H1 (cell line): ENCODE measurements around the gene GOSR1. TPM values are rescaled to one million over a fixed set of nuclear protein-coding genes. Genes with fewer than 3 reads are reported as not detected.

Experiments used
- CTCF ChIA-PET: fragments of 300-600 bp; sonication (Branson Sonifier 250); formaldehyde crosslinking; loops from one replicate; lab custom pipeline; 2021; ENCODE audit not compliant: partially characterized antibody; lab: Charles Lee
- POLR2A ChIA-PET: fragments of 300-600 bp; sonication (Branson Sonifier 250); formaldehyde crosslinking; loops from one replicate; lab custom pipeline; 2021; ENCODE audit warnings: inconsistent platforms; ENCODE audit not compliant: partially characterized antibody; lab: Charles Lee
- DNase-seq, 2 experiments: peaks; one replicate each; pipeline versions ENCODE4 v3.0.0 to v3.0.0-alpha.2; 2010 to 2022; ENCODE audit warnings: low spot score in 2 of 2, low read depth in 1 of 2, mixed read lengths in 1 of 2
- FAIRE-seq: peaks from 2 replicates; lab custom pipeline; 2011; peaks lifted over from hg19 to GRCh38; lab: Jason Lieb, UNC
- H2AFZ ChIP-seq: 2 replicates; pipeline ENCODE4 v1.8.1; 2012; ENCODE audit warnings: low read length, inconsistent platforms
- H2AK5ac ChIP-seq: 2 replicates; pipeline ENCODE4 v1.6.1; 2013; ENCODE audit warnings: low read depth, low read length
- H2BK120ac ChIP-seq: replicated peaks from 2 replicates; pipeline ENCODE3; 2013; ENCODE audit warnings: low read depth, low read length, inconsistent platforms
- H2BK12ac ChIP-seq: 2 replicates; pipeline ENCODE4 v1.6.1; 2013; ENCODE audit warnings: low read depth, low read length
- H2BK15ac ChIP-seq: 2 replicates; pipeline ENCODE4 v1.6.1; 2013; ENCODE audit warnings: low read length
- H2BK20ac ChIP-seq: 2 replicates; pipeline ENCODE4 v1.6.1; 2013; ENCODE audit warnings: low read length
- H2BK5ac ChIP-seq: 2 replicates; pipeline ENCODE4 v1.6.1; 2013; ENCODE audit warnings: low read depth, low read length
- H3K14ac ChIP-seq: 2 replicates; pipeline ENCODE4 v1.6.1; 2013; ENCODE audit warnings: inconsistent platforms; ENCODE audit not compliant: insufficient read length
- H3K18ac ChIP-seq: 2 replicates; pipeline ENCODE4 v1.6.1; 2013; ENCODE audit warnings: low read length; ENCODE audit errors: extremely low read depth
- H3K23ac ChIP-seq: 2 replicates; pipeline ENCODE4 v1.6.1; 2013; ENCODE audit warnings: inconsistent platforms; ENCODE audit not compliant: insufficient read length
- H3K23me2 ChIP-seq: 2 replicates; pipeline ENCODE4 v1.6.1; 2013; ENCODE audit warnings: low read depth, low read length
- H3K27ac ChIP-seq: 2 replicates; pipeline ENCODE4 v1.6.1; 2011; ENCODE audit warnings: low read depth, low read length, inconsistent platforms
- H3K27me3 ChIP-seq, 4 experiments: replicated peaks in 1 of 4; 1 replicate in 1 of 4; 2 replicates in 3 of 4; pipeline versions ENCODE4 v1.6.1 to v1.8.1; 2011 to 2013; ENCODE audit warnings: low read length in 3 of 4, mild to moderate bottlenecking in 3 of 4, inconsistent platforms in 2 of 4, mixed read lengths in 2 of 4, moderate library complexity in 1 of 4; ENCODE audit not compliant: control insufficient read depth in 3 of 4, insufficient read depth in 3 of 4; ENCODE audit errors: extremely low read depth in 1 of 4
- H3K36me3 ChIP-seq, 4 experiments: 2 replicates each; pipeline versions ENCODE4 v1.6.1 to v1.8.1; 2011 to 2013; ENCODE audit warnings: mild to moderate bottlenecking in 4 of 4, low read length in 3 of 4, moderate library complexity in 2 of 4, control low read depth in 1 of 4, inconsistent platforms in 1 of 4; ENCODE audit not compliant: insufficient read depth in 4 of 4, control insufficient read depth in 2 of 4
- H3K4ac ChIP-seq: replicated peaks from 2 replicates; pipeline ENCODE3; 2013; ENCODE audit warnings: low read length, low read depth, mixed read lengths, inconsistent platforms; ENCODE audit not compliant: insufficient read length
- H3K4me1 ChIP-seq, 4 experiments: replicated peaks in 1 of 4; 1 replicate in 1 of 4; 2 replicates in 3 of 4; pipeline versions ENCODE4 v1.6.1 to v1.8.1; 2011 to 2013; ENCODE audit warnings: low read length in 3 of 4, inconsistent platforms in 2 of 4, mixed read lengths in 1 of 4; ENCODE audit not compliant: insufficient read depth in 4 of 4, control insufficient read depth in 3 of 4
- H3K4me2 ChIP-seq, 2 experiments: 2 replicates each; pipeline versions ENCODE4 v1.6.1 to v1.8.1; 2011 to 2013; ENCODE audit warnings: low read depth in 2 of 2, low read length in 2 of 2, control low read depth in 1 of 2, inconsistent platforms in 1 of 2, mild to moderate bottlenecking in 1 of 2; ENCODE audit not compliant: insufficient read depth in 1 of 2
- H3K4me3 ChIP-seq, 4 experiments: fragments of 200-600, 300-600 bp in 1 of 4; sonication (generic), shearing (Covaris generic), sonication (Bioruptor Twin) in 1 of 4; 2 replicates each; pipeline versions ENCODE4 v1.5.1 to v1.8.1; 2011 to 2016; ENCODE audit warnings: low read length in 4 of 4, low read depth in 3 of 4, control low read depth in 2 of 4, inconsistent platforms in 2 of 4, mild to moderate bottlenecking in 2 of 4, mixed read lengths in 1 of 4, moderate library complexity in 1 of 4; ENCODE audit not compliant: insufficient read depth in 2 of 4; ENCODE audit errors: extremely low read depth in 1 of 4
- H3K56ac ChIP-seq: replicated peaks from 2 replicates; pipeline ENCODE3; 2013; ENCODE audit warnings: low read depth, mild to moderate bottlenecking, mixed read lengths, low read length, inconsistent platforms; ENCODE audit not compliant: insufficient read length
- H3K79me1 ChIP-seq: 2 replicates; pipeline ENCODE4 v1.6.1; 2013; ENCODE audit warnings: low read depth, low read length, control low read depth
- H3K79me2 ChIP-seq, 2 experiments: 2 replicates each; pipeline versions ENCODE4 v1.6.1 to v1.8.1; 2012 to 2013; ENCODE audit warnings: low read length in 2 of 2, mild to moderate bottlenecking in 2 of 2, inconsistent platforms in 1 of 2; ENCODE audit not compliant: insufficient read depth in 2 of 2, control insufficient read depth in 1 of 2
- H3K9ac ChIP-seq, 4 experiments: replicated peaks in 1 of 4; 1 replicate in 1 of 4; 2 replicates in 3 of 4; pipeline versions ENCODE4 v1.6.1 to v1.8.1; 2011 to 2013; ENCODE audit warnings: low read depth in 3 of 4, low read length in 3 of 4, control low read depth in 2 of 4, mild to moderate bottlenecking in 2 of 4, moderate library complexity in 2 of 4, inconsistent platforms in 1 of 4; ENCODE audit errors: extremely low read depth in 1 of 4
- H3K9me3 ChIP-seq, 2 experiments: 2 replicates each; pipeline versions ENCODE4 v1.6.1 to v1.8.1; 2012 to 2013; ENCODE audit warnings: mild to moderate bottlenecking in 2 of 2, moderate library complexity in 2 of 2, control low read depth in 1 of 2, inconsistent platforms in 1 of 2, low read depth in 1 of 2, low read length in 1 of 2, mixed read lengths in 1 of 2; ENCODE audit not compliant: insufficient read depth in 2 of 2
- H4K20me1 ChIP-seq, 2 experiments: replicated peaks in 1 of 2; 2 replicates each; pipeline versions ENCODE3 to v1.8.1; 2011 to 2013; ENCODE audit warnings: inconsistent platforms in 2 of 2, low read length in 2 of 2, mild to moderate bottlenecking in 1 of 2; ENCODE audit not compliant: insufficient read depth in 2 of 2, control insufficient read depth in 1 of 2
- H4K5ac ChIP-seq: 2 replicates; pipeline ENCODE4 v1.6.1; 2013; ENCODE audit warnings: low read length, low read depth, mixed read lengths, inconsistent platforms; ENCODE audit not compliant: insufficient read length
- H4K8ac ChIP-seq: 2 replicates; pipeline ENCODE4 v1.8.0; 2013; ENCODE audit warnings: mild to moderate bottlenecking, moderate library complexity, low read length, inconsistent platforms; ENCODE audit not compliant: insufficient read depth; ENCODE audit errors: extremely low read depth
- H4K91ac ChIP-seq: replicated peaks from 2 replicates; pipeline ENCODE3; 2013; ENCODE audit warnings: low read length, mixed read lengths, inconsistent platforms; ENCODE audit not compliant: insufficient read length
- ATF2 ChIP-seq: IDR thresholded peaks from 2 replicates; pipeline ENCODE4 v1.6.1; 2012; ENCODE audit warnings: low read length, inconsistent platforms
- BACH1 ChIP-seq: IDR thresholded peaks from 2 replicates; pipeline ENCODE4 v1.6.1; 2012; ENCODE audit warnings: low read length, improper control_type of control experiment
- BCL11A ChIP-seq, 2 experiments: IDR thresholded peaks; one replicate each; pipeline ENCODE4 v1.6.1; 2011; ENCODE audit warnings: low read depth in 2 of 2, low read length in 2 of 2, mild to moderate bottlenecking in 2 of 2
- CTBP2 ChIP-seq: IDR thresholded peaks from 2 replicates; pipeline ENCODE4 v1.7.0; 2011; ENCODE audit warnings: borderline replicate concordance, mild to moderate bottlenecking, moderate library complexity, mixed read lengths, low read length; ENCODE audit not compliant: insufficient read depth, insufficient read length
- E2F6 ChIP-seq: IDR thresholded peaks from 2 replicates; pipeline ENCODE4 v1.6.1; 2012; ENCODE audit warnings: inconsistent platforms
- KDM4A ChIP-seq: IDR thresholded peaks from one replicate; pipeline ENCODE4 v1.7.1; 2012; ENCODE audit warnings: low read depth, mild to moderate bottlenecking, moderate library complexity, low read length, inconsistent platforms; ENCODE audit not compliant: severe bottlenecking
- POLR2AphosphoS5 ChIP-seq: IDR thresholded peaks from 2 replicates; pipeline ENCODE4 v1.6.1; 2011; ENCODE audit warnings: low read depth, low read length
- POU5F1 ChIP-seq: IDR thresholded peaks from 2 replicates; pipeline ENCODE4 v1.6.1; 2011; ENCODE audit warnings: low read depth, mild to moderate bottlenecking, low read length, moderate library complexity
- RAD21 ChIP-seq, 2 experiments: IDR thresholded peaks in 1 of 2; conservative IDR thresholded peaks in 1 of 2; 2 replicates each; pipeline ENCODE4 v1.6.1; 2011; ENCODE audit warnings: low read depth in 2 of 2, low read length in 2 of 2, improper control_type of control experiment in 1 of 2, inconsistent platforms in 1 of 2, mild to moderate bottlenecking in 1 of 2, moderate library complexity in 1 of 2
- SP2 ChIP-seq: IDR thresholded peaks from 2 replicates; pipeline ENCODE4 v1.6.1; 2012; ENCODE audit warnings: mild to moderate bottlenecking, low read length, inconsistent platforms
- TAF1 ChIP-seq: IDR thresholded peaks from 2 replicates; pipeline ENCODE4 v1.6.1; 2011; ENCODE audit warnings: mild to moderate bottlenecking, low read depth, low read length
- TAF7 ChIP-seq: optimal IDR thresholded peaks from 2 replicates; pipeline ENCODE3; 2011; ENCODE audit warnings: low read depth, mild to moderate bottlenecking, inconsistent platforms, low read length, moderate library complexity, borderline replicate concordance
- WGBS, 2 experiments: shearing (Covaris generic) in 1 of 2; methylation state at CpG; one replicate each; pipeline versions ENCODE4 v1.1.6 to v1.1.7; 2013 to 2015; ENCODE audit warnings: low lambda C conversion rate in 2 of 2, mixed read lengths in 2 of 2, inconsistent platforms in 1 of 2, low coverage in 1 of 2, missing lambda C conversion rate in 1 of 2; ENCODE audit not compliant: insufficient replicate concordance in 2 of 2, insufficient coverage in 1 of 2, insufficient read length in 1 of 2; ENCODE audit errors: extremely low coverage in 1 of 2, missing lambda C conversion rate in 1 of 2; 5-methylcytosine and 5-hydroxymethylcytosine counted together
- polyA plus RNA-seq, 7 experiments: library from polyadenylated mRNA; depleted of rRNA in 3 of 7; stranded (reverse) in 5 of 7; unstranded in 2 of 7; fragments of >200 nt in 5 of 7; fragments of 200-250 nt in 2 of 7; gene quantifications; 1 replicate in 5 of 7; 2 replicates in 1 of 7; 4 replicates in 1 of 7; pipeline versions ENCODE4 v1.2.1 to v1.2.3, GENCODE V29; 2011 to 2013; ENCODE audit warnings: missing spikeins in 2 of 7, mixed read lengths in 2 of 7
- total RNA-seq: library from RNA; stranded (reverse); fragmentation: NEBNext Ultra II Directional; extraction: Animal tissue kit (Norgen Biotek cat#: 25700); gene quantifications from 2 replicates; pipeline ENCODE4 v1.2.1, GENCODE V29; 2021

The GOSR1 gene
- total and polyA plus RNA-seq, 2 of the 8 experiments (the other 6 are each of a cell fraction or from before 2014, with no cell fraction given) = 9.2 to 43.3 TPM

GRCh38 chr17:30449480-30449879 lies 27.7 kb upstream of the GOSR1 start:
- H2BK20ac ChIP-seq = no peak overlapping the region
- no peak overlapping the region for H3K23ac ChIP-seq
- H4K20me1 ChIP-seq = peaks cover 0 to 1% of the 10 kb centered on the region in 2 experiments
- H3K9ac ChIP-seq = no peak overlapping the region
- no peak overlapping the region for H2BK120ac ChIP-seq
- DNase-seq = no peak
- H3K9me3 ChIP-seq = peaks cover 0 to 7% of the 10 kb centered on the region in 2 experiments; a peak in 1 of 4 replicates
- no peak overlapping the region for H3K4me3 ChIP-seq
- H3K56ac ChIP-seq = no peak overlapping the region
- no peaks in the 10 kb centered on the region for H3K79me2 ChIP-seq
- H3K4ac ChIP-seq = no peak overlapping the region
- no peak overlapping the region for H3K27ac ChIP-seq
- no peak overlapping the region for H4K8ac ChIP-seq
- no peak overlapping the region for H4K5ac ChIP-seq
- no peaks in the 10 kb centered on the region for H3K79me1 ChIP-seq
- H3K4me2 ChIP-seq = no peak overlapping the region
- WGBS, 2 experiments = 82% methylated on average over 4 of the region's 4 CpGs; no CpG with 5 or more reads in 1 of the 2 experiments
- H2AFZ ChIP-seq = no peak overlapping the region
- H2BK15ac ChIP-seq = no peak overlapping the region
- no peak overlapping the region for H2AK5ac ChIP-seq
- H3K14ac ChIP-seq = no peak overlapping the region
- ChIA-PET CTCF (interaction anchor here (0.6 kb wide), 1 partner anchor 82 kb away, joined by 3 read pairs; no protein-coding TSS in a partner anchor), POLR2A (no interaction called here)
- H2BK5ac ChIP-seq = no peak overlapping the region
- H3K27me3 ChIP-seq = no peaks in the 10 kb centered on the region
- peaks cover 0 to 5% (median 3%) of the 10 kb centered on the region in 4 experiments; a peak in 3 of 8 replicates for H3K36me3 ChIP-seq
- H3K23me2 ChIP-seq = no peaks in the 10 kb centered on the region
- H4K91ac ChIP-seq = no peak overlapping the region
- H3K4me1 ChIP-seq = no peaks in the 10 kb centered on the region
- no peak overlapping the region for H3K18ac ChIP-seq
- FAIRE-seq = no peak
- H2BK12ac ChIP-seq = no peak overlapping the region
- no peak for TF ChIP-seq BACH1
- no peak for TF ChIP-seq POU5F1
- TF ChIP-seq POLR2AphosphoS5 = no peak
- TF ChIP-seq BCL11A (IDR thresholded peaks at IDR 0.05; ENCODE audit: low read depth in 2 of 2, low read length in 2 of 2) = no peak
- TF ChIP-seq SP2 = no peak
- TF ChIP-seq CTBP2 = no peak
- TF ChIP-seq ATF2 = no peak
- no peak for TF ChIP-seq E2F6
- TF ChIP-seq RAD21 (IDR thresholded peaks at IDR 0.05 in 1 of 2, conservative IDR thresholded peaks at IDR 0.05 in 1 of 2; ENCODE audit: low read depth in 2 of 2, low read length in 2 of 2) = no peak
- no peak for TF ChIP-seq TAF1
- TF ChIP-seq TAF7 = no peak
- no peak for TF ChIP-seq KDM4A
